ENCODE measurements around the gene MYO18B. TPM values are rescaled to one million over a fixed set of nuclear protein-coding genes. Genes with fewer than 3 reads are reported as not detected.

Gene MYO18B
- total and polyA plus RNA-seq, 2 of the 4 experiments (the other 2 are of a cell fraction), result under 0.01 TPM; not detected in 1

- Histone ChIP-seq H3K23ac (ENCODE audit: low read depth, low read length) (no peak overlapping the region), H2AFZ (replicated peaks; ENCODE audit: low read length, poor library complexity) (no peak overlapping the region), H2BK120ac (ENCODE audit: low read depth, low read length) (no peak overlapping the region), H3K4me2 (ENCODE audit: low read depth, low read length) (no peak overlapping the region), H3K4me3 (ENCODE audit: insufficient read depth, low read depth, low read length) (no peak overlapping the region), H3K4ac (ENCODE audit: low read depth, low read length) (no peak overlapping the region), H3K14ac (replicated peaks; ENCODE audit: low read depth, low read length) (no peak overlapping the region), H3K36me3 (ENCODE audit: control insufficient read depth, insufficient read depth, low read length) (no peaks in the 10 kb centered on the region), H3K27ac (ENCODE audit: insufficient read depth, low read length) (no peak overlapping the region), H4K5ac (ENCODE audit: low read depth, low read length) (no peak overlapping the region), H3K27me3 (ENCODE audit: control insufficient read depth, insufficient read depth, low read length) (peaks cover 2% of the 10 kb centered on the region; the same call in 1 of the 2 replicates), H3K9me3 (ENCODE audit: control insufficient read depth, insufficient read depth, low read length) (no peaks in the 10 kb centered on the region), H3K79me1 (ENCODE audit: low read depth in 1 of 2, low read length in 2 of 2) (no peaks in the 10 kb centered on the region), H4K20me1 (ENCODE audit: insufficient read depth, low read length) (no peaks in the 10 kb centered on the region), H3K18ac (ENCODE audit: low read depth, low read length) (no peak overlapping the region), H3K9me1 (ENCODE audit: insufficient read depth, low read length) (no peaks in the 10 kb centered on the region), H3K56ac (ENCODE audit: extremely low read depth, insufficient read depth, low read length) (no peak overlapping the region), H2BK20ac (ENCODE audit: low read depth, low read length) (no peak overlapping the region), H2BK5ac (ENCODE audit: low read depth, low read length, poor library complexity, severe bottlenecking) (no peak overlapping the region), H4K8ac (ENCODE audit: low read depth in 2 of 2, low read length in 2 of 2) (no peak overlapping the region), H3K9ac (ENCODE audit: low read depth, low read length) (no peak overlapping the region), H2AK5ac (ENCODE audit: low read depth, low read length) (no peak overlapping the region), H2BK15ac (ENCODE audit: low read depth, low read length) (no peak overlapping the region), H3K4me1 (ENCODE audit: control insufficient read depth, insufficient read depth, low read length) (no peaks in the 10 kb centered on the region), H2AK9ac (replicated peaks; ENCODE audit: low read depth, low read length, poor library complexity) (no peak overlapping the region), H4K91ac (ENCODE audit: insufficient read depth, low read depth, low read length) (no peak overlapping the region)
- ATAC-seq (ENCODE audit: low read depth), result no peak
- WGBS, 2 experiments (ENCODE audit: extremely low coverage in 2 of 2, insufficient read length in 1 of 2), result 69% methylated on average over 4 of the region's 9 CpGs; no CpG with 5 or more reads in 1 of the 2 experiments
- dilution Hi-C loops (cut with HindIII; ENCODE audit: low sequenced_read_pairs, unreplicated experiment), result no loop called here
- CTCF ChIA-PET, result no interaction called here
- BruUV-seq (replicated peaks), result no TSS peak
- TF ChIP-seq RAD21 (IDR thresholded peaks at IDR 0.05; ENCODE audit: low read length), result no peak
- no peak for TF ChIP-seq MXI1 (IDR thresholded peaks at IDR 0.05; ENCODE audit: borderline replicate concordance, low read depth, low read length)
- TF ChIP-seq USF2 (IDR thresholded peaks at IDR 0.05; ENCODE audit: low read depth, low read length), result no peak
- no peak for TF ChIP-seq MAZ (IDR thresholded peaks at IDR 0.05; ENCODE audit: borderline replicate concordance, low read depth, low read length)
- no peak for TF ChIP-seq CHD1 (IDR thresholded peaks at IDR 0.05; ENCODE audit: low read depth, low read length)
- TF ChIP-seq FOS (IDR thresholded peaks at IDR 0.05; ENCODE audit: low read depth, low read length), result no peak
- intact Hi-C loops (cut with micrococcal nuclease), result no loop called here
- no peak for DNase-seq
- in situ Hi-C loops (cut with MboI; ENCODE audit: low sequenced_read_pairs), result no loop called here
- POLR2A ChIA-PET (ENCODE audit: unreplicated experiment), result no interaction called here
Observed at GRCh38 chr22:25777411-25777810, 35.4 kb downstream of the MYO18B start.
